RWPE2 (cell line): ENCODE measurements around the gene ATP10A.
A peak's percentile ranks its signal among the peaks of the same experiment; 100 is the strongest.
"Not testable (repeated sequence)": the region's sequence is repeated elsewhere in the genome, so short reads cannot be mapped to it uniquely, and the experiment has no call there.

ENCODE experiments used
- ATAC-seq: fragments of 200-7000 bp; cut with Tn5 transposase; 3 replicates; pipeline ENCODE4 v1.9.1; 2021; ENCODE audit warnings: low read depth
- DNase-seq: peaks from one replicate; pipeline ENCODE4 v3.0.0-alpha.2; 2020; ENCODE audit warnings: low spot score
- H3K27ac ChIP-seq: fragments of 450-650 bp; 2 replicates; pipeline ENCODE4 v1.5.1; 2017; ENCODE audit warnings: mild to moderate bottlenecking; ENCODE audit not compliant: poor library complexity, severe bottlenecking
- H3K27me3 ChIP-seq: fragments of 250-450 bp; sonication (Bioruptor Pico); 2 replicates; pipeline ENCODE4 v1.5.1; 2021; ENCODE audit warnings: mild to moderate bottlenecking, moderate library complexity; ENCODE audit not compliant: insufficient read depth, poor library complexity, severe bottlenecking
- H3K36me3 ChIP-seq: fragments of 250-450 bp; sonication (Bioruptor Pico); 2 replicates; pipeline ENCODE4 v1.5.1; 2020; ENCODE audit warnings: low read depth, mild to moderate bottlenecking, moderate library complexity
- H3K4me1 ChIP-seq: fragments of 250-450 bp; sonication (Bioruptor Pico); 2 replicates; pipeline ENCODE4 v1.5.1; 2021; ENCODE audit warnings: mild to moderate bottlenecking, moderate library complexity; ENCODE audit not compliant: insufficient read depth, poor library complexity, severe bottlenecking
- H3K4me3 ChIP-seq: fragments of 250-450 bp; sonication (Bioruptor Pico); 2 replicates; pipeline ENCODE4 v1.5.1; 2021; ENCODE audit warnings: mild to moderate bottlenecking, moderate library complexity; ENCODE audit not compliant: severe bottlenecking
- H3K9me3 ChIP-seq: fragments of 250-450 bp; sonication (Bioruptor Pico); 2 replicates; pipeline ENCODE4 v1.5.1; 2021; ENCODE audit warnings: mild to moderate bottlenecking, moderate library complexity; ENCODE audit not compliant: severe bottlenecking
- TF ChIP-seq, protein P1 (sequence below): fragments of 450-650 bp; IDR thresholded peaks from one replicate; pipeline ENCODE4 v1.5.1; 2017; ENCODE audit warnings: mild to moderate bottlenecking, moderate library complexity; ENCODE audit not compliant: poor library complexity, severe bottlenecking

Gene ATP10A

GRCh38 chr15:25772500-25772899, 90.6 kb downstream of the ATP10A start:
- Histone ChIP-seq H3K27me3 (no peaks in the 10 kb centered on the region), H3K36me3 (no peaks in the 10 kb centered on the region), H3K9me3 (no peaks in the 10 kb centered on the region), H3K4me1 (peaks cover 11% of the 10 kb centered on the region), H3K4me3 (no peak overlapping the region), H3K27ac (no peak overlapping the region)
- no peak for DNase-seq
- TF ChIP-seq, protein P1, sequence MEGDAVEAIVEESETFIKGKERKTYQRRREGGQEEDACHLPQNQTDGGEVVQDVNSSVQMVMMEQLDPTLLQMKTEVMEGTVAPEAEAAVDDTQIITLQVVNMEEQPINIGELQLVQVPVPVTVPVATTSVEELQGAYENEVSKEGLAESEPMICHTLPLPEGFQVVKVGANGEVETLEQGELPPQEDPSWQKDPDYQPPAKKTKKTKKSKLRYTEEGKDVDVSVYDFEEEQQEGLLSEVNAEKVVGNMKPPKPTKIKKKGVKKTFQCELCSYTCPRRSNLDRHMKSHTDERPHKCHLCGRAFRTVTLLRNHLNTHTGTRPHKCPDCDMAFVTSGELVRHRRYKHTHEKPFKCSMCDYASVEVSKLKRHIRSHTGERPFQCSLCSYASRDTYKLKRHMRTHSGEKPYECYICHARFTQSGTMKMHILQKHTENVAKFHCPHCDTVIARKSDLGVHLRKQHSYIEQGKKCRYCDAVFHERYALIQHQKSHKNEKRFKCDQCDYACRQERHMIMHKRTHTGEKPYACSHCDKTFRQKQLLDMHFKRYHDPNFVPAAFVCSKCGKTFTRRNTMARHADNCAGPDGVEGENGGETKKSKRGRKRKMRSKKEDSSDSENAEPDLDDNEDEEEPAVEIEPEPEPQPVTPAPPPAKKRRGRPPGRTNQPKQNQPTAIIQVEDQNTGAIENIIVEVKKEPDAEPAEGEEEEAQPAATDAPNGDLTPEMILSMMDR: no peak
- ATAC-seq: no peak

- peaks cover 11% of the 10 kb centered on the region for H3K4me1 ChIP-seq
- not testable (repeated sequence) for H3K36me3 ChIP-seq, ATAC-seq, DNase-seq, H3K27me3 ChIP-seq, H3K4me3 ChIP-seq, H3K27ac ChIP-seq, H3K9me3 ChIP-seq
Measured at GRCh38 chr15:25771736-25772135, 91.4 kb downstream of the ATP10A start.

DNA sequence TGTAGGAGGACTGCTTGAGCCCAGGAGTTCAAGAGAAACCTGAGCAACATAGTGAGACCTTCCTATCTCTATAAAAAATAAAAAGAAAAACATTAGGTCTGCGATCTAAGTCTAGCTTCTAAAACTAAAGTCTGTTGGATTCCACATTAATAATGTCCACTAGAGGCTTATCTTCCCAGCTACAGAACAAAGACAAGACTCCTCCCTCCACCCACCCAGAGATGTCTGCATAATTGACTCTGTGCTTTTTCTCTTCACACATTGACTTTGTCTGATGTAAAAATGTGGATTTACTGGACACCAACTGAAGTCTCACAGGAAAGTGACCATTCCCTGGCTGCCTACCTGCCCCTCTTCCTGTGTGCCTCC, 91.8 kb downstream of the ATP10A start:
- H3K9me3 ChIP-seq: no peaks in the 10 kb centered on the region
- H3K27me3 ChIP-seq: no peaks in the 10 kb centered on the region
- DNase-seq (no peak), ATAC-seq (no peak)
- no peak overlapping the region for H3K27ac ChIP-seq
- TF ChIP-seq, protein P1: peak; percentile 17
- no peaks in the 10 kb centered on the region for H3K36me3 ChIP-seq
- H3K4me3 ChIP-seq: no peak overlapping the region
- H3K4me1 ChIP-seq: peaks cover 11% of the 10 kb centered on the region

- DNase-seq (no peak), ATAC-seq (no peak)
- TF ChIP-seq, protein P1: no peak
- no peaks in the 10 kb centered on the region for H3K27me3 ChIP-seq
- H3K36me3 ChIP-seq: no peaks in the 10 kb centered on the region
- no peak overlapping the region for H3K4me3 ChIP-seq
- H3K27ac ChIP-seq: no peak overlapping the region
- H3K9me3 ChIP-seq: no peaks in the 10 kb centered on the region
- peaks cover 10% of the 10 kb centered on the region for H3K4me1 ChIP-seq
Measured at GRCh38 chr15:25770618-25771337, 92.3 kb downstream of the ATP10A start.

GRCh38 chr15:25770031-25770430, 93.1 kb downstream of the ATP10A start:
- Histone ChIP-seq H3K36me3 (no peaks in the 10 kb centered on the region), H3K4me1 (peaks cover 3% of the 10 kb centered on the region), H3K27me3 (no peaks in the 10 kb centered on the region), H3K27ac (no peak overlapping the region), H3K9me3 (no peaks in the 10 kb centered on the region), H3K4me3 (no peak overlapping the region)
- TF ChIP-seq, protein P1: no peak
- ATAC-seq (no peak), DNase-seq (no peak)
